ENCODE data around the gene CSF3.

Gene CSF3

GRCh38 chr17:40031706-40032105 is 16.5 kb downstream of the CSF3 start:
- no peak overlapping the region for H3K27ac ChIP-seq
- no peak overlapping the region for H3K9ac ChIP-seq
- no peak overlapping the region for H2AFZ ChIP-seq (ENCODE audit: low read depth)
- TF ChIP-seq CTCF (conservative IDR thresholded peaks at IDR 0.05; ENCODE audit: low read depth, low read length) = no peak
- no peak overlapping the region for H3K4me2 ChIP-seq
- H3K36me3 ChIP-seq (ENCODE audit: insufficient read depth) = no peaks in the 10 kb centered on the region
- no peaks in the 10 kb centered on the region for H3K79me2 ChIP-seq (ENCODE audit: insufficient read depth, low read depth)
- H3K27me3 ChIP-seq (ENCODE audit: insufficient read depth, low read depth) = no peaks in the 10 kb centered on the region
- H3K4me1 ChIP-seq (ENCODE audit: low read depth, poor library complexity, severe bottlenecking) = peaks cover 6% of the 10 kb centered on the region
- H3K4me3 ChIP-seq (IDR thresholded peaks at IDR 0.05; ENCODE audit: insufficient read depth, low read depth, low read length) = no peak overlapping the region
- H4K20me1 ChIP-seq (ENCODE audit: insufficient read depth) = no peaks in the 10 kb centered on the region

GRCh38 chr17:40032322-40033320 is 17.4 kb downstream of the CSF3 start:
- Histone ChIP-seq H3K27ac (no peak overlapping the region), H3K4me1 (ENCODE audit: low read depth, poor library complexity, severe bottlenecking) (no peaks in the 10 kb centered on the region), H2AFZ (ENCODE audit: low read depth) (no peak overlapping the region), H3K79me2 (ENCODE audit: insufficient read depth, low read depth) (no peaks in the 10 kb centered on the region), H4K20me1 (ENCODE audit: insufficient read depth) (no peaks in the 10 kb centered on the region), H3K4me2 (no peak overlapping the region), H3K9ac (no peak overlapping the region), H3K36me3 (ENCODE audit: insufficient read depth) (no peaks in the 10 kb centered on the region), H3K4me3 (IDR thresholded peaks at IDR 0.05; ENCODE audit: insufficient read depth, low read depth, low read length) (no peak overlapping the region), H3K27me3 (ENCODE audit: insufficient read depth, low read depth) (no peaks in the 10 kb centered on the region)
- TF ChIP-seq CTCF (conservative IDR thresholded peaks at IDR 0.05; ENCODE audit: low read depth, low read length) = no peak

- Histone ChIP-seq H3K4me3 (IDR thresholded peaks at IDR 0.05; ENCODE audit: insufficient read depth, low read depth, low read length) (no peak overlapping the region), H3K36me3 (ENCODE audit: insufficient read depth) (no peaks in the 10 kb centered on the region), H3K9ac (no peak overlapping the region), H3K4me1 (ENCODE audit: low read depth, poor library complexity, severe bottlenecking) (no peaks in the 10 kb centered on the region), H3K27me3 (ENCODE audit: insufficient read depth, low read depth) (no peaks in the 10 kb centered on the region), H3K79me2 (ENCODE audit: insufficient read depth, low read depth) (no peaks in the 10 kb centered on the region), H2AFZ (ENCODE audit: low read depth) (no peak overlapping the region), H4K20me1 (ENCODE audit: insufficient read depth) (no peaks in the 10 kb centered on the region), H3K27ac (no peak overlapping the region), H3K4me2 (no peak overlapping the region)
- TF ChIP-seq CTCF (conservative IDR thresholded peaks at IDR 0.05; ENCODE audit: low read depth, low read length) = no peak
Observed at GRCh38 chr17:40033339-40033738, 18.1 kb downstream of the CSF3 start.

- TF ChIP-seq CTCF (conservative IDR thresholded peaks at IDR 0.05; ENCODE audit: low read depth, low read length) = no peak
- Histone ChIP-seq H3K4me3 (IDR thresholded peaks at IDR 0.05; ENCODE audit: insufficient read depth, low read depth, low read length) (no peak overlapping the region), H3K4me1 (ENCODE audit: low read depth, poor library complexity, severe bottlenecking) (no peaks in the 10 kb centered on the region), H3K79me2 (ENCODE audit: insufficient read depth, low read depth) (no peaks in the 10 kb centered on the region), H3K27ac (no peak overlapping the region), H3K9ac (no peak overlapping the region), H3K27me3 (ENCODE audit: insufficient read depth, low read depth) (no peaks in the 10 kb centered on the region), H3K36me3 (ENCODE audit: insufficient read depth) (no peaks in the 10 kb centered on the region), H4K20me1 (ENCODE audit: insufficient read depth) (no peaks in the 10 kb centered on the region), H3K4me2 (no peak overlapping the region), H2AFZ (ENCODE audit: low read depth) (no peak overlapping the region)
Observed at GRCh38 chr17:40034426-40035161, 19.4 kb downstream of the CSF3 start.

Data from KMS-11 (cell line).